Stimulated activated CD4-positive, alpha-beta T cell treated with anti-CD3 and anti-CD28 coated beads, Interleukin-4, amount 100 ng/mL, for 24 hours (primary cell): ENCODE measurements around the gene ASCC3.
"Not testable (repeated sequence)": the region's sequence is repeated elsewhere in the genome, so short reads cannot be mapped to it uniquely, and the experiment has no call there.

Experiments used
- DNase-seq: peaks from one replicate; pipeline ENCODE4 v3.0.0-alpha.2; 2020

ASCC3 gene

GRCh38 chr6:100803264-100804045 lies 77.7 kb downstream of the ASCC3 start:
- DNase-seq = no peak

- DNase-seq = no peak
Measured at GRCh38 chr6:100801036-100801435, 80.1 kb downstream of the ASCC3 start.

GRCh38 chr6:100796049-100796823 lies 84.9 kb downstream of the ASCC3 start:
- DNase-seq = no peak

- no peak for DNase-seq
Measured at GRCh38 chr6:100790084-100790483, 91.0 kb downstream of the ASCC3 start.

GRCh38 chr6:100785982-100786381 lies 95.1 kb downstream of the ASCC3 start:
- DNase-seq = no peak

- no peak for DNase-seq
Measured at GRCh38 chr6:100780648-100781047, 100.5 kb downstream of the ASCC3 start.

- DNase-seq = no peak
Measured at GRCh38 chr6:100775667-100776066, 105.5 kb downstream of the ASCC3 start.

- DNase-seq = no peak
Measured at GRCh38 chr6:100774681-100775080, 106.4 kb downstream of the ASCC3 start.

GRCh38 chr6:100768816-100769351 lies 112.2 kb downstream of the ASCC3 start:
- DNase-seq = no peak

- DNase-seq = no peak
Measured at GRCh38 chr6:100763617-100764241, 117.4 kb downstream of the ASCC3 start.

- no peak for DNase-seq
Measured at GRCh38 chr6:100761841-100762240, 119.3 kb downstream of the ASCC3 start.

GRCh38 chr6:100758386-100758785 lies 122.7 kb downstream of the ASCC3 start:
- DNase-seq = not testable (repeated sequence)

- no peak for DNase-seq
Measured at GRCh38 chr6:100753421-100753820, 127.7 kb downstream of the ASCC3 start.

- DNase-seq = no peak
Measured at GRCh38 chr6:100751590-100751989, 129.5 kb downstream of the ASCC3 start.

- DNase-seq = no peak
Measured at GRCh38 chr6:100745419-100746041, 135.6 kb downstream of the ASCC3 start.

GRCh38 chr6:100740439-100740838 lies 140.7 kb downstream of the ASCC3 start:
- DNase-seq = no peak

- not testable (repeated sequence) for DNase-seq
Measured at GRCh38 chr6:100737720-100738119, 143.4 kb downstream of the ASCC3 start.

GRCh38 chr6:100731411-100731810 lies 149.7 kb downstream of the ASCC3 start:
- DNase-seq = no peak

- DNase-seq = no peak
Measured at GRCh38 chr6:100730001-100730980, 150.8 kb downstream of the ASCC3 start.

- no peak for DNase-seq
Measured at GRCh38 chr6:100726666-100727065, 154.5 kb downstream of the ASCC3 start.

GRCh38 chr6:100724696-100725095 lies 156.4 kb downstream of the ASCC3 start:
- DNase-seq = no peak

- no peak for DNase-seq
Measured at GRCh38 chr6:100724222-100724621, 156.9 kb downstream of the ASCC3 start.
